ENCODE data around the gene PLCB4. TPM values are rescaled to one million over a fixed set of nuclear protein-coding genes. Genes with fewer than 3 reads are reported as not detected.

PLCB4 gene
- total RNA-seq, 1 experiment from 2014 or later: 10.1 TPM

- Histone ChIP-seq H3K4me2 (ENCODE audit: insufficient read depth, insufficient read length, low read length) (no peak overlapping the region), H3K27me3 (ENCODE audit: insufficient read depth, low read length) (no peaks in the 10 kb centered on the region), H4K8ac (replicated peaks; ENCODE audit: insufficient read length, low read depth, low read length) (no peak overlapping the region), H3K56ac (ENCODE audit: insufficient read length, low read depth, low read length) (no peak overlapping the region), H3K23me2 (ENCODE audit: insufficient read length, low read depth, low read length, poor library complexity, severe bottlenecking) (no peaks in the 10 kb centered on the region), H4K91ac (ENCODE audit: insufficient read length, low read depth, low read length) (no peak overlapping the region), H2BK120ac (ENCODE audit: low read depth, low read length, poor library complexity, severe bottlenecking) (no peak overlapping the region), H3K4ac (ENCODE audit: low read depth, low read length) (no peak overlapping the region), H3K23ac (ENCODE audit: insufficient read length, low read depth, low read length) (no peak overlapping the region), H4K5ac (ENCODE audit: insufficient read length, low read depth, low read length) (no peak overlapping the region), H2AFZ (ENCODE audit: low read length) (no peak overlapping the region), H2BK12ac (ENCODE audit: insufficient read length, low read depth, low read length) (no peak overlapping the region), H3K14ac (ENCODE audit: insufficient read depth, low read length) (no peak overlapping the region), H3K79me2 (ENCODE audit: insufficient read depth, low read length) (no peaks in the 10 kb centered on the region), H3K9me3 (ENCODE audit: control insufficient read depth, low read depth, low read length) (no peaks in the 10 kb centered on the region), H3T11ph (ENCODE audit: low read length) (no peak overlapping the region), H2AK5ac (ENCODE audit: insufficient read length, low read length) (no peak overlapping the region), H2BK20ac (ENCODE audit: low read depth, low read length, poor library complexity, severe bottlenecking) (no peak overlapping the region), H2BK15ac (ENCODE audit: low read depth, low read length) (no peak overlapping the region), H3K27ac (ENCODE audit: insufficient read length, low read depth, low read length) (no peak overlapping the region), H3K18ac (ENCODE audit: insufficient read length, low read depth, low read length) (no peak overlapping the region), H3K79me1 (ENCODE audit: insufficient read depth, low read depth, low read length, poor library complexity, severe bottlenecking) (no peaks in the 10 kb centered on the region), H3K4me1 (ENCODE audit: insufficient read depth, low read length) (no peaks in the 10 kb centered on the region), H4K20me1 (ENCODE audit: control insufficient read depth, insufficient read depth, insufficient read length) (no peaks in the 10 kb centered on the region), H2BK5ac (ENCODE audit: insufficient read length, low read length) (no peak overlapping the region), H3K9ac (ENCODE audit: extremely low read depth, insufficient read length, low read length) (no peak overlapping the region)
- H3K4me1 Mint-ChIP-seq: no peaks in the 10 kb centered on the region
- H3K36me3 Mint-ChIP-seq (ENCODE audit: insufficient read depth in 1 of 3, low read depth in 3 of 3): peaks cover 3 to 4% (median 4%) of the 10 kb centered on the region in 3 experiments; a peak in 5 of 7 replicates
- H3K4me3 Mint-ChIP-seq: no peak overlapping the region
- no peaks in the 10 kb centered on the region for H3K27me3 Mint-ChIP-seq (ENCODE audit: low read depth)
- TF ChIP-seq CTCF (conservative IDR thresholded peaks at IDR 0.05): no peak
- H3K27ac Mint-ChIP-seq: no peak overlapping the region
- WGBS (ENCODE audit: extremely low coverage, insufficient read length, low lambda C conversion rate): no CpG with 5 or more reads among the region's 1 CpG
- no peak for DNase-seq
- H3K9me3 Mint-ChIP-seq: peaks cover 0 to 4% of the 10 kb centered on the region in 2 experiments; a peak in 1 of 5 replicates
Observed at GRCh38 chr20:9300534-9300933, 231.6 kb downstream of the PLCB4 start.
